HepG2 (cell line): ENCODE measurements around the gene ACSM5. TPM values are rescaled to one million over a fixed set of nuclear protein-coding genes. Genes with fewer than 3 reads are reported as not detected.

Experiments
- ATAC-seq: fragments of 200-7000 bp; cut with Tn5 transposase; 3 replicates; pipeline ENCODE4 v1.9.1; 2020; ENCODE audit warnings: mild to moderate bottlenecking, moderate library complexity
- BruUV-seq: library from RNA; stranded (reverse); fragments of 400-500 nt; replicated peaks from 2 replicates; lab custom pipeline; 2021; lab: Mats Ljungman, UMichigan
- CTCF ChIA-PET: fragments of 300-600 bp; formaldehyde crosslinking; extraction: SDS; loops from one replicate; lab custom pipeline; 2021; ENCODE audit warnings: low total read pairs, inconsistent platforms, low intra/inter-chr PET ratio; lab: Yijun Ruan, JAX
- POLR2A ChIA-PET: fragments of 350-600 bp; sonication (Branson Sonifier 250); formaldehyde crosslinking; loops from one replicate; lab custom pipeline; 2020; ENCODE audit warnings: antibody characterized with exemption, inconsistent platforms; lab: Yijun Ruan, JAX
- DNase-seq: peaks from one replicate; pipeline ENCODE4 v3.0.0-alpha.2; 2015; ENCODE audit warnings: low spot score
- FAIRE-seq: peaks from 3 replicates; lab custom pipeline; 2011; peaks lifted over from hg19 to GRCh38; lab: Jason Lieb, UNC
- H2AFZ ChIP-seq: one replicate; pipeline ENCODE4 v1.6.1; 2011; ENCODE audit warnings: low read length, inconsistent platforms
- H3K27ac ChIP-seq: fragments of 300-600 bp; 3 replicates; pipeline ENCODE4 v1.8.0; 2011; ENCODE audit warnings: mixed run types, mild to moderate bottlenecking, mixed read lengths, low read length, inconsistent platforms; ENCODE audit not compliant: insufficient read depth; ENCODE audit errors: extremely low read length
- H3K27me3 ChIP-seq, 2 experiments: fragments of 200-600 bp in 1 of 2; 2 replicates in 1 of 2; 3 replicates in 1 of 2; pipeline versions ENCODE4 v1.6.0 to v1.8.0; 2011; ENCODE audit warnings: low read length in 2 of 2, mild to moderate bottlenecking in 2 of 2, moderate library complexity in 2 of 2, inconsistent platforms in 1 of 2; ENCODE audit not compliant: insufficient read depth in 2 of 2, control insufficient read depth in 1 of 2
- H3K36me3 ChIP-seq, 2 experiments: fragments of 200-600 bp in 1 of 2; replicated peaks in 1 of 2; 2 replicates in 1 of 2; 3 replicates in 1 of 2; pipeline versions ENCODE4 v1.5.1 to v1.8.0; 2011; ENCODE audit warnings: low read length in 2 of 2, inconsistent platforms in 1 of 2; ENCODE audit not compliant: insufficient read depth in 2 of 2, control insufficient read depth in 1 of 2
- H3K4me1 ChIP-seq: 2 replicates; pipeline ENCODE4 v1.5.1; 2012; ENCODE audit warnings: low read length, inconsistent platforms; ENCODE audit not compliant: insufficient read depth
- H3K4me2 ChIP-seq: 2 replicates; pipeline ENCODE4 v1.6.0; 2011; ENCODE audit warnings: low read depth, low read length, inconsistent platforms
- H3K4me3 ChIP-seq, 3 experiments: fragments of 200-600 bp in 1 of 3; sonication (generic), shearing (Covaris generic) in 1 of 3; replicated peaks in 1 of 3; 2 replicates each; pipeline ENCODE4 v1.5.1; 2011 to 2016; ENCODE audit warnings: low read length in 3 of 3, inconsistent platforms in 2 of 3, low read depth in 2 of 3, mild to moderate bottlenecking in 2 of 3, control low read depth in 1 of 3, mixed read lengths in 1 of 3; ENCODE audit not compliant: insufficient read depth in 1 of 3
- H3K79me2 ChIP-seq: one replicate; pipeline ENCODE4 v1.6.1; 2011; ENCODE audit warnings: low read length, inconsistent platforms; ENCODE audit not compliant: insufficient read depth
- H3K9ac ChIP-seq: 2 replicates; pipeline ENCODE4 v1.6.0; 2011; ENCODE audit warnings: mild to moderate bottlenecking, low read depth, low read length, inconsistent platforms; ENCODE audit not compliant: insufficient read depth
- H3K9me3 ChIP-seq: 2 replicates; pipeline ENCODE4 v1.5.1; 2012; ENCODE audit warnings: mild to moderate bottlenecking, low read length
- H4K20me1 ChIP-seq: 2 replicates; pipeline ENCODE4 v1.6.0; 2011; ENCODE audit warnings: inconsistent platforms, mild to moderate bottlenecking, low read length, moderate library complexity; ENCODE audit not compliant: insufficient read depth
- E2F2 ChIP-seq: sonication (generic); formaldehyde crosslinking; IDR thresholded peaks from 2 replicates; pipeline ENCODE4 v1.4.0; 2020; ENCODE audit warnings: missing genetic modification reagents, borderline replicate concordance
- FOXA3 ChIP-seq: IDR thresholded peaks from 2 replicates; pipeline ENCODE4 v1.6.1; 2016; ENCODE audit warnings: missing genetic modification reagents, missing compliant biosample characterization
- MAFG ChIP-seq: sonication (generic); formaldehyde crosslinking; IDR thresholded peaks from 2 replicates; pipeline ENCODE4 v1.5.1; 2020; ENCODE audit warnings: mild to moderate bottlenecking, missing genetic modification reagents
- MAZ ChIP-seq, 2 experiments: sonication (generic) in 1 of 2; formaldehyde crosslinking in 1 of 2; IDR thresholded peaks; 2 replicates each; pipeline versions ENCODE4 v1.5.0 to v1.6.1; 2012 to 2020; ENCODE audit warnings: low read depth in 2 of 2, mild to moderate bottlenecking in 2 of 2, borderline replicate concordance in 1 of 2, improper control_type of control experiment in 1 of 2, low read length in 1 of 2, missing genetic modification reagents in 1 of 2, moderate library complexity in 1 of 2
- MEF2D ChIP-seq: sonication (generic); formaldehyde crosslinking; IDR thresholded peaks from 2 replicates; pipeline ENCODE4 v1.5.1; 2020; ENCODE audit warnings: mild to moderate bottlenecking, missing genetic modification reagents
- NKX3-1 ChIP-seq: sonication (generic); formaldehyde crosslinking; IDR thresholded peaks from 2 replicates; pipeline ENCODE4 v1.5.0; 2020; ENCODE audit warnings: missing genetic modification reagents
- PCBP2 ChIP-seq: fragments of 200-400 bp; formaldehyde crosslinking; optimal IDR thresholded peaks from 2 replicates; pipeline ENCODE3; 2018; ENCODE audit warnings: low read length, low read depth; ENCODE audit not compliant: poor library complexity, severe bottlenecking
- SSRP1 ChIP-seq: IDR thresholded peaks from 2 replicates; pipeline ENCODE4 v1.6.1; 2016; ENCODE audit warnings: control low read depth
- TAF15 ChIP-seq: fragments of 200-400 bp; formaldehyde crosslinking; IDR thresholded peaks from one replicate; pipeline ENCODE4 v1.6.1; 2018; ENCODE audit warnings: mild to moderate bottlenecking, low read depth, low read length; ENCODE audit not compliant: poor library complexity, severe bottlenecking
- ZC3H4 ChIP-seq: sonication (generic); formaldehyde crosslinking; IDR thresholded peaks from 2 replicates; pipeline ENCODE4 v1.4.0; 2020; ENCODE audit warnings: missing genetic modification reagents, borderline replicate concordance
- ZNF121 ChIP-seq: sonication (generic); formaldehyde crosslinking; IDR thresholded peaks from 2 replicates; pipeline ENCODE4 v1.5.0; 2020; ENCODE audit warnings: mild to moderate bottlenecking, missing genetic modification reagents
- ZNF230 ChIP-seq: sonication (generic); formaldehyde crosslinking; IDR thresholded peaks from 2 replicates; pipeline ENCODE4 v1.4.0; 2020; ENCODE audit warnings: mild to moderate bottlenecking, missing genetic modification reagents
- ZNF335 ChIP-seq: sonication (generic); formaldehyde crosslinking; IDR thresholded peaks from 2 replicates; pipeline ENCODE4 v1.4.0; 2020; ENCODE audit warnings: missing genetic modification reagents
- ZNF546 ChIP-seq: sonication (generic); formaldehyde crosslinking; conservative IDR thresholded peaks from 2 replicates; pipeline ENCODE4 v1.8.1; 2023; ENCODE audit warnings: mild to moderate bottlenecking, missing genetic modification reagents
- ZNF619 ChIP-seq: sonication (generic); formaldehyde crosslinking; IDR thresholded peaks from 2 replicates; pipeline ENCODE4 v1.4.0; 2020; ENCODE audit warnings: mild to moderate bottlenecking, missing genetic modification reagents
- ZNF678 ChIP-seq: sonication (generic); formaldehyde crosslinking; IDR thresholded peaks from 2 replicates; pipeline ENCODE4 v1.4.0; 2020; ENCODE audit warnings: mild to moderate bottlenecking, missing genetic modification reagents
- ZNF749 ChIP-seq: sonication (generic); formaldehyde crosslinking; IDR thresholded peaks from 2 replicates; pipeline ENCODE4 v1.8.0; 2022; ENCODE audit warnings: mild to moderate bottlenecking, missing genetic modification reagents, moderate library complexity, borderline replicate concordance
- ZNF773 ChIP-seq: sonication (generic); formaldehyde crosslinking; IDR thresholded peaks from 2 replicates; pipeline ENCODE4 v1.4.0; 2020; ENCODE audit warnings: missing genetic modification reagents, borderline replicate concordance
- ZSCAN29 ChIP-seq: sonication (generic); formaldehyde crosslinking; conservative IDR thresholded peaks from 2 replicates; pipeline ENCODE4 v1.4.0; 2020; ENCODE audit warnings: mild to moderate bottlenecking, missing genetic modification reagents
- ZSCAN30 ChIP-seq: sonication (generic); formaldehyde crosslinking; IDR thresholded peaks from 2 replicates; pipeline ENCODE4 v1.5.0; 2020; ENCODE audit warnings: mild to moderate bottlenecking, missing genetic modification reagents
- WGBS: methylation state at CpG from one replicate; pipeline ENCODE4 v1.1.6; 2017; ENCODE audit warnings: low lambda C conversion rate; 5-methylcytosine and 5-hydroxymethylcytosine counted together
- in situ Hi-C: cut with HindIII; loops from 2 replicates; pipeline ENCODE4 v1.10.0; 2017; ENCODE audit warnings: low pct_unique_long_range_greater_than_20kb; ENCODE audit not compliant: extremely low pct_ligation_motif_present
- intact Hi-C: fragments of 100-400 bp; cut with micrococcal nuclease; formaldehyde crosslinking; loops from one replicate; pipeline ENCODE4 v1.10.0; 2022; ENCODE audit not compliant: unreplicated experiment
- polyA plus RNA-seq, 8 experiments: library from polyadenylated mRNA; depleted of rRNA in 3 of 8; stranded (reverse) in 7 of 8; unstranded in 1 of 8; fragments of >200 nt; fragmentation: Illumina TruSeq in 4 of 8; extraction: Trizol in 4 of 8; gene quantifications; 2 replicates each; pipeline versions ENCODE4 v1.2.1 to v1.2.3, GENCODE V29; 2011 to 2016; ENCODE audit warnings: low read depth in 4 of 8, missing spikeins in 1 of 8, mixed read lengths in 1 of 8; ENCODE audit not compliant: insufficient read depth in 1 of 8
- total RNA-seq, 5 experiments: library from RNA; depleted of rRNA; stranded (reverse); fragments of >200 nt; fragmentation: Illumina TruSeq; extraction: Trizol; gene quantifications; 2 replicates each; pipeline ENCODE4 v1.2.3, GENCODE V29; 2016; ENCODE audit warnings: low read depth in 1 of 5

ACSM5 gene
- total and polyA plus RNA-seq, 2 of the 13 experiments (the other 11 are each of a cell fraction or from before 2014, with no cell fraction given), result 9.1 to 15.0 TPM

- no TSS peak for BruUV-seq
- Histone ChIP-seq H3K9ac (no peak overlapping the region), H3K9me3 (no peaks in the 10 kb centered on the region), H3K27me3 (no peaks in the 10 kb centered on the region), H3K4me1 (peaks cover 21% of the 10 kb centered on the region), H3K36me3 (no peaks in the 10 kb centered on the region), H3K79me2 (no peaks in the 10 kb centered on the region), H3K4me2 (peak overlapping the region; percentile 30; the same call in 1 of the 2 replicates), H3K4me3 (no peak overlapping the region), H3K27ac (no peak overlapping the region), H4K20me1 (no peaks in the 10 kb centered on the region), H2AFZ (no peak overlapping the region)
- FAIRE-seq (peak; percentile 97), ATAC-seq (peak; percentile 85), DNase-seq (peak; percentile 84)
- 10% methylated on average over 11 of the region's 11 CpGs for WGBS
- in situ Hi-C loops (loop anchor here (25.0 kb wide), 1 partner anchor 796 kb away; no protein-coding TSS in a partner anchor), intact Hi-C loops (loop anchor here (1.0 to 2.0 kb wide), 4 partner anchors 23 to 485 kb away; no protein-coding TSS in a partner anchor)
- ChIA-PET POLR2A (no interaction called here), CTCF (interaction anchor here (0.8 to 3.1 kb wide), 6 partner anchors 21 to 484 kb away, joined by 3 to 26 read pairs (median 8); no protein-coding TSS in a partner anchor)
- TF ChIP-seq ZNF121 (CRISPR knock-in tag) (no peak), ZNF546 (CRISPR knock-in tag) (no peak), TAF15 (no peak), ZNF749 (CRISPR knock-in tag) (no peak), E2F2 (no peak), ZNF230 (CRISPR knock-in tag) (no peak), ZNF773 (CRISPR knock-in tag) (no peak), PCBP2 (no peak), MAFG (CRISPR knock-in tag) (no peak), ZSCAN29 (CRISPR knock-in tag) (no peak), NKX3-1 (CRISPR knock-in tag) (no peak), SSRP1 (CRISPR knock-in tag) (no peak), ZNF335 (CRISPR knock-in tag) (no peak), ZC3H4 (CRISPR knock-in tag) (no peak), FOXA3 (CRISPR knock-in tag) (no peak), ZNF678 (CRISPR knock-in tag) (no peak), ZNF619 (CRISPR knock-in tag) (0 out of 2 replicates have a peak, but pooled peaks have one; percentile 39), ZSCAN30 (no peak), MAZ (IDR thresholded peaks at IDR 0.05; ENCODE audit: borderline replicate concordance, low read depth, low read length) (no peak), MAZ (CRISPR knock-in tag; IDR thresholded peaks at IDR 0.05; ENCODE audit: low read depth) (0 out of 2 replicates have a peak, but pooled peaks have one; percentile 32), MEF2D (CRISPR knock-in tag) (peak; percentile 69; the same call in 1 of the 2 replicates)
These were observed 26.0 kb upstream of the ACSM5 start for GRCh38 chr16:20383106-20384029.
